ENCODE data around the gene LARP4B.

- TF ChIP-seq SRF (IDR thresholded peaks at IDR 0.05; ENCODE audit: low read depth) (no peak), CTCF (IDR thresholded peaks at IDR 0.05 in 2 of 3, conservative IDR thresholded peaks at IDR 0.05 in 1 of 3; ENCODE audit: borderline replicate concordance in 1 of 3, insufficient read depth in 1 of 3, low read depth in 2 of 3, low read length in 2 of 3) (no peak), YY1 (IDR thresholded peaks at IDR 0.05; ENCODE audit: extremely low read depth, insufficient replicate concordance, low read depth, low read length) (no peak), RAD21 (IDR thresholded peaks at IDR 0.05; ENCODE audit: low read depth) (no peak), POLR2AphosphoS5 (IDR thresholded peaks at IDR 0.05; ENCODE audit: low read depth, low read length) (no peak), EZH2 (IDR thresholded peaks at IDR 0.05) (no peak), POLR2A (IDR thresholded peaks at IDR 0.05; ENCODE audit: borderline replicate concordance, extremely low read depth, insufficient read depth, insufficient read length) (no peak), EZH2phosphoT487 (IDR thresholded peaks at IDR 0.05; ENCODE audit: borderline replicate concordance) (no peak), CEBPB (IDR thresholded peaks at IDR 0.05; ENCODE audit: low read depth) (no peak), ZFX (IDR thresholded peaks at IDR 0.05) (no peak)
These were observed 27.1 kb downstream of the LARP4B start for GRCh38 chr10:904403-904802.

Data from HCT116 (cell line).